ENCODE measurements around the gene DRGX.

- TF ChIP-seq CTCF (IDR thresholded peaks at IDR 0.05) (no peak), POLR2A (IDR thresholded peaks at IDR 0.05) (no peak)
Measured at GRCh38 chr10:49374740-49375139, 21.1 kb downstream of the DRGX start.
